GM10248 (cell line): ENCODE data around the gene PNPLA6.

Experiments
- CTCF ChIA-PET: fragments of 300-600 bp; sonication (Branson Sonifier 250); formaldehyde crosslinking; extraction: SDS; loops from one replicate; lab custom pipeline; 2021; ENCODE audit warnings: antibody characterized with exemption; lab: Yijun Ruan, JAX
- POLR2A ChIA-PET: fragments of 350-650 bp; sonication (Branson Sonifier 250); formaldehyde crosslinking; extraction: SDS; loops from one replicate; lab custom pipeline; 2020; ENCODE audit warnings: antibody characterized with exemption; lab: Yijun Ruan, JAX
- DNase-seq: peaks from one replicate; pipeline ENCODE4 v3.0.0; 2012; ENCODE audit errors: extremely low spot score
- TF ChIP-seq, protein P1 (sequence below): IDR thresholded peaks from 2 replicates; pipeline ENCODE4 v1.5.1; 2012; ENCODE audit warnings: mild to moderate bottlenecking, low read depth; ENCODE audit errors: extremely low read depth, missing control alignments, control extremely low read depth

The PNPLA6 gene

DNA sequence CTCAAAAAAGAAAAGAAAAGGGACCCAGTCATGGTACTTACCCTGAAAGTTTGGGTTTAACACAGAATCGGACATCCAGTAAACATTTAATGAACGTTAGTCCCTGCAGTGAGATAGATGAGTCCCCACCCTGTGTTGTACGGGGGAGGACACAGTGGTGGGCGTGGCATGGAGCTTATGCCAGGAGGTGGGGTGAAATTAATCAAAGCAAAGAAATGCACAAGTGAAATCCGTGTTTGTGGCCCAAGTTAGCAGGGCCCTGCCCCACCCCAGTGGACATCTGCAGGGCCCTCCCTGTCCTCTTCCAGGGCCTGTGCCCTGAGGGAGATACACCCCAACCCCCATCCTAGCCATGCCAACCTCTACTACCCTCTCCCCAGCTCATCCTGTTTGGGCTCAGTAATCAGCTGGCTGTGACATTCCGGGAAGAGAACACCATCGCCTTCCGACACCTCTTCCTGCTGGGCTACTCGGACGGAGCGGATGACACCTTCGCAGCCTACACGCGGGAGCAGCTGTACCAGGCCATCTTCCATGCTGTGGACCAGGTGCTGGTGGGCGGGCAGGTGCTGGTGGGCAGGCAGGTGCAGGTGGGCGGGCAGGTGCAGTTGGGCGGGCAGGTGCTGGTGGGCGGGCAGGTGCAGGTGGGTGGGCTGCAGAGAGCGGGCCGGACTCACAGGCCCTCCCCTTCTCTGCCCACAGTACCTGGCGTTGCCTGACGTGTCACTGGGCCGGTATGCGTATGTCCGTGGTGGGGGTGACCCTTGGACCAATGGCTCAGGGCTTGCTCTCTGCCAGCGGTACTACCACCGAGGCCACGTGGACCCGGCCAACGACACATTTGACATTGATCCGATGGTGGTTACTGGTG is 9.2 kb upstream of the PNPLA6 start:
- POLR2A ChIA-PET = no interaction called here

DNA sequence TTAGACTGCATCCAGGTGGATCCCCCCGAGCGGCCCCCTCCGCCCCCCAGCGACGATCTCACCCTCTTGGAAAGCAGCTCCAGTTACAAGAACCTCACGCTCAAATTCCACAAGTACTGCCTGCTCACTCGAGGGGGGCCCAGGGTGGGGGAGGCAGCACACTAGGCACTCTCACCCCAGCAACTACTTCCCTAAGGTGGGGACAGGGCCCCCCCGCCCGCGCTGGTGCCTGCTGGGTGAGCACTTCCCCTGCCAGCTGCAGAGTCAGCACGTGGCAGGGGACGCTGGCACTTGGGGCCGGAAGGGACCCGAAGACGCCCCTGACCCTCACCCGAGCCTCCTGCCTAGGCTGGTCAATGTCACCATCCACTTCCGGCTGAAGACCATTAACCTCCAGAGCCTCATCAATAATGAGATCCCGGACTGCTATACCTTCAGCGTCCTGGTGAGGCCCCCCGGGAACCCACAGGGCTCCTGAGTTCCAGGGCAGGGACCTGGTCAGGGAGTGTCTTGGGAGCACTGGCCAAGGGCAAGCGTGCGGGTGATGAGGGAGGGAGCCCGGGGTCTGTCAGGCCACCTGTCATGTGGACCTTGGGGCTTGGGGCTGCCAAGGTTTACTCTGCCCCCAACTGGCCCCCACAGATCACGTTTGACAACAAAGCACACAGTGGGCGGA is 7.9 kb upstream of the PNPLA6 start:
- TF ChIP-seq, protein P1, sequence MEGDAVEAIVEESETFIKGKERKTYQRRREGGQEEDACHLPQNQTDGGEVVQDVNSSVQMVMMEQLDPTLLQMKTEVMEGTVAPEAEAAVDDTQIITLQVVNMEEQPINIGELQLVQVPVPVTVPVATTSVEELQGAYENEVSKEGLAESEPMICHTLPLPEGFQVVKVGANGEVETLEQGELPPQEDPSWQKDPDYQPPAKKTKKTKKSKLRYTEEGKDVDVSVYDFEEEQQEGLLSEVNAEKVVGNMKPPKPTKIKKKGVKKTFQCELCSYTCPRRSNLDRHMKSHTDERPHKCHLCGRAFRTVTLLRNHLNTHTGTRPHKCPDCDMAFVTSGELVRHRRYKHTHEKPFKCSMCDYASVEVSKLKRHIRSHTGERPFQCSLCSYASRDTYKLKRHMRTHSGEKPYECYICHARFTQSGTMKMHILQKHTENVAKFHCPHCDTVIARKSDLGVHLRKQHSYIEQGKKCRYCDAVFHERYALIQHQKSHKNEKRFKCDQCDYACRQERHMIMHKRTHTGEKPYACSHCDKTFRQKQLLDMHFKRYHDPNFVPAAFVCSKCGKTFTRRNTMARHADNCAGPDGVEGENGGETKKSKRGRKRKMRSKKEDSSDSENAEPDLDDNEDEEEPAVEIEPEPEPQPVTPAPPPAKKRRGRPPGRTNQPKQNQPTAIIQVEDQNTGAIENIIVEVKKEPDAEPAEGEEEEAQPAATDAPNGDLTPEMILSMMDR = no peak
- CTCF ChIA-PET = no interaction called here
- DNase-seq = no peak
- POLR2A ChIA-PET = no interaction called here

More for the DNA sequence above, 9.2 kb upstream of the PNPLA6 start:
- CTCF ChIA-PET = no interaction called here
- TF ChIP-seq, protein P1 = no peak
- DNase-seq = no peak

DNA sequence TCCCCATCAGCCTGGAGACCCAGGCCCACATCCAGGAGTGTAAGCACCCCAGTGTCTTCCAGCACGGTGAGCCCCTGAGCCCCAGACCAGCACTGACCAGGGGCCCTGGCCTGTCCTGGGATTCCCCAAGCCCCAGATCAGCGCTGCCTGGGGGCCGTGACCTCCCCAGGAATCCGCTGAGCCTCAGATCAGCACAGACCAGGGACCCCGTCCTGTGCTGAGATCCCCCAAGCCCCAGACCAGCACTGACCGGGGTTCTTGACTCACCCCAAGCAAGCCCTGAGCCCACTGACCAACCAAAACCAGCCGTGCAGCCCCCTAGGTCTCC is 7.4 kb upstream of the PNPLA6 start:
- TF ChIP-seq, protein P1 = no peak
- ChIA-PET CTCF (no interaction called here), POLR2A (no interaction called here)
- DNase-seq = no peak

DNA sequence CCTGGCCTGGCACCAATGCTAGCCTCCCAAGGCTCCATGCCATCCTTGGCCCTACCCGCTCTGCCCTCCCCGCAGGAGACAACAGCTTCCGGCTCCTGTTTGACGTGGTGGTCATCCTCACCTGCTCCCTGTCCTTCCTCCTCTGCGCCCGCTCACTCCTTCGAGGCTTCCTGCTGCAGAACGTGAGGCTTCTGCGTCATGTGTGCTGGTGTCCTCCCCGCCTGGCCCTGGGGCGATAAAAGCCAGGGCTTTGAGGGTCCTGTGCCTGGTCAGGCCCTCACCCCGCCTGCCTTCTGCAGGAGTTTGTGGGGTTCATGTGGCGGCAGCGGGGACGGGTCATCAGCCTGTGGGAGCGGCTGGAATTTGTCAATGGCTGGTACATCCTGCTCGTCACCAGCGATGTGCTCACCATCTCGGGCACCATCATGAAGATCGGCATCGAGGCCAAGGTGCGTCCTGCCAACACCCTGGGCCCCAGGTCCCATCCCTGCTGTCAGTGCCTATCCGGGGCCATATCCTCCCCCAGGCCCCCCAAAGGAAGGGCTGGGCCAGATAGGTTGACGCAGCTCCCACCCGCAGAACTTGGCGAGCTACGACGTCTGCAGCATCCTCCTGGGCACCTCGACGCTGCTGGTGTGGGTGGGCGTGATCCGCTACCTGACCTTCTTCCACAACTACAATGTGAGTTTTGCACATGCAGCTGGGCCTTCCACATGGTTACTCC is 6.8 kb upstream of the PNPLA6 start:
- TF ChIP-seq, protein P1 = no peak
- no peak for DNase-seq
- CTCF ChIA-PET = no interaction called here
- POLR2A ChIA-PET = no interaction called here

DNA sequence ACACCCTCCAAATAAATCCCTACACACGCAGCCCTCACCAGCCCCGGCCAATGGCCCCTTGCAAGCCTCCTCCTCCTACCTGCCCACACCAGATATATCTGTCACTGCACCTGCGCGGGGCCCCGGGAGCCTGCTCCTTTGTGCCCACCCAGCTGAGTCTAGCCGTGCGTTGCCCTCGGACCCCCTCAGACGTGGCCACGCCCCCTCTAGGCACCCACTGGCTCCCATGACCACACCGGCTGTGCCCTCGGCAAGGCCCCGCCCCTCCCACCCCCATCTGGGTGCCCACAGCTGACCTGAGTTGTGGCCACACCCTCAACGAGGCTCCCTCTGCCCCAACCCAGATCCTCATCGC is 6.3 kb upstream of the PNPLA6 start:
- CTCF ChIA-PET = no interaction called here
- no peak for DNase-seq
- TF ChIP-seq, protein P1 = no peak
- POLR2A ChIA-PET = no interaction called here
